Mesothelial cell of epicardium (in vitro differentiated cells): ENCODE results near the gene LCN1. TPM values are rescaled to one million over a fixed set of nuclear protein-coding genes. Genes with fewer than 3 reads are reported as not detected.

Experiments used
- DNase-seq, 2 experiments: peaks; one replicate each; pipeline ENCODE4 v3.0.0; 2021; ENCODE audit warnings: low spot score in 2 of 2; ENCODE audit not compliant: unreplicated experiment in 2 of 2
- H3K27ac Mint-ChIP-seq: 2 replicates; pipeline ENCODE4 v1.8.0; 2021; ENCODE audit warnings: mixed read lengths
- H3K27me3 Mint-ChIP-seq: 2 replicates; pipeline ENCODE4 v1.8.0; 2021; ENCODE audit warnings: low read depth, mixed read lengths
- H3K36me3 Mint-ChIP-seq: 2 replicates; pipeline ENCODE4 v1.8.0; 2021; ENCODE audit warnings: mixed read lengths
- H3K4me1 Mint-ChIP-seq: 2 replicates; pipeline ENCODE4 v1.8.0; 2021; ENCODE audit warnings: mixed read lengths
- H3K4me3 Mint-ChIP-seq: 2 replicates; pipeline ENCODE4 v1.8.0; 2021; ENCODE audit warnings: mild to moderate bottlenecking, moderate library complexity, mixed read lengths
- H3K9me3 Mint-ChIP-seq: 2 replicates; pipeline ENCODE4 v1.8.0; 2021; ENCODE audit warnings: mixed read lengths
- CTCF ChIP-seq: fragments of 200-600 bp; sonication (generic); IDR thresholded peaks from one replicate; pipeline ENCODE4 v1.5.0; 2021; ENCODE audit warnings: antibody characterized with exemption; ENCODE audit not compliant: unreplicated experiment
- total RNA-seq: library from RNA; stranded (reverse); gene quantifications from 3 replicates; pipeline ENCODE4 v1.2.1, GENCODE V29; 2021

The LCN1 gene
- total RNA-seq, 1 donor from 2014 or later: not detected

- H3K27ac Mint-ChIP-seq: no peak overlapping the region
- no peak for DNase-seq
- no peak for TF ChIP-seq CTCF
- H3K4me3 Mint-ChIP-seq: no peak overlapping the region
- no peaks in the 10 kb centered on the region for H3K27me3 Mint-ChIP-seq
- H3K9me3 Mint-ChIP-seq: peaks cover 13% of the 10 kb centered on the region
- H3K4me1 Mint-ChIP-seq: no peaks in the 10 kb centered on the region
- H3K36me3 Mint-ChIP-seq: no peaks in the 10 kb centered on the region
Measured at GRCh38 chr9:135555203-135555602, 34.0 kb downstream of the LCN1 start.

- H3K9me3 Mint-ChIP-seq: peaks cover 13% of the 10 kb centered on the region
- DNase-seq: no peak
Measured at GRCh38 chr9:135555910-135556309, 34.7 kb downstream of the LCN1 start.

GRCh38 chr9:135559606-135560005 is 38.4 kb downstream of the LCN1 start:
- no peak for TF ChIP-seq CTCF
- peaks cover 5% of the 10 kb centered on the region for H3K4me1 Mint-ChIP-seq
- DNase-seq: no peak
- H3K9me3 Mint-ChIP-seq: peaks cover 10% of the 10 kb centered on the region
- H3K36me3 Mint-ChIP-seq: no peaks in the 10 kb centered on the region
- no peaks in the 10 kb centered on the region for H3K27me3 Mint-ChIP-seq
- H3K4me3 Mint-ChIP-seq: no peak overlapping the region
- H3K27ac Mint-ChIP-seq: no peak overlapping the region

More at GRCh38 chr9:135555910-135556309, 34.7 kb downstream of the LCN1 start:
- Mint-ChIP-seq H3K27ac (no peak overlapping the region), H3K4me1 (peaks cover 5% of the 10 kb centered on the region), H3K36me3 (no peaks in the 10 kb centered on the region), H3K27me3 (no peaks in the 10 kb centered on the region), H3K4me3 (no peak overlapping the region)
- TF ChIP-seq CTCF: no peak

- no peak for DNase-seq
- Mint-ChIP-seq H3K9me3 (no peaks in the 10 kb centered on the region), H3K36me3 (no peaks in the 10 kb centered on the region), H3K27ac (no peak within 1 kb of the TSS), H3K4me3 (no peak within 1 kb of the TSS), H3K4me1 (peaks cover 5% of the 10 kb centered on the region), H3K27me3 (peaks cover 2% of the 10 kb centered on the region)
- no peak for TF ChIP-seq CTCF
Measured at GRCh38 chr9:135561391-135562234, 40.4 kb downstream of the LCN1 start, which contains the start of gene PAEP. PAEP (plus strand) TSS chr9:135561756.

- Mint-ChIP-seq H3K9me3 (no peaks in the 10 kb centered on the region), H3K36me3 (no peaks in the 10 kb centered on the region), H3K27ac (no peak overlapping the region), H3K27me3 (peaks cover 2% of the 10 kb centered on the region), H3K4me1 (peaks cover 5% of the 10 kb centered on the region), H3K4me3 (no peak overlapping the region)
- TF ChIP-seq CTCF: no peak
- no peak for DNase-seq
Measured at GRCh38 chr9:135562235-135562745, 41.0 kb downstream of the LCN1 start.
